Measurements from ENCODE around the gene SEC61A2. TPM values are rescaled to one million over a fixed set of nuclear protein-coding genes. Genes with fewer than 3 reads are reported as not detected.

Gene SEC61A2
- total and polyA plus RNA-seq, 2 of the 8 experiments (the other 6 are each of a cell fraction or from before 2014, with no cell fraction given) = 18.2 to 19.2 TPM

- TF ChIP-seq ATF2 (IDR thresholded peaks at IDR 0.05; ENCODE audit: low read length) (no peak), ATF3 (IDR thresholded peaks at IDR 0.05; ENCODE audit: insufficient read depth, low read depth, low read length) (no peak), CREB1 (IDR thresholded peaks at IDR 0.05) (no peak)
Measured at GRCh38 chr10:12097791-12098190, 31.7 kb upstream of the SEC61A2 start (continued).

Data from H1 (cell line).